Right kidney (tissue), 1 donor: ENCODE data around the gene DYRK2.

Experiments
- DNase-seq: peaks from one replicate; pipeline ENCODE4 v3.0.0-alpha.2; 2016

The DYRK2 gene

DNA sequence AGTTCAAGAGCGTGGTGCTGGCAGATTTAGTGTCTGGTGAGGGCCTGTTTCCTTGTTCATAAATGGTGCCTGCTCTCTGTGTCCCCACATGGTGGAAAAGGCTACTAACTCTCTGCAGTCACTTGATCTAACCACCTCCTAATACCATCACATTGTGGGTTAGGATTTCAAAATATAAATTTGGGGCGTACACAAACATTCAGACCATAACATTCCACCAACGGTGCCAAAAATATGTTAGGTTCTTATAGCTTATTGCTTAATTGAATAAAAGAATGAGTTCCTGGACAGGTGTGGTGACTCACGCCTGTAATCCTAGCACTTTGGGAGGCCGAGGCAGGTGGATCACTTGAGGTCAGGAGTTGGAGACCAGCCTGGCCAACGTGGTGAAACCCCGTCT lies 3.4 kb upstream of the DYRK2 start:
- DNase-seq: no peak

DNA sequence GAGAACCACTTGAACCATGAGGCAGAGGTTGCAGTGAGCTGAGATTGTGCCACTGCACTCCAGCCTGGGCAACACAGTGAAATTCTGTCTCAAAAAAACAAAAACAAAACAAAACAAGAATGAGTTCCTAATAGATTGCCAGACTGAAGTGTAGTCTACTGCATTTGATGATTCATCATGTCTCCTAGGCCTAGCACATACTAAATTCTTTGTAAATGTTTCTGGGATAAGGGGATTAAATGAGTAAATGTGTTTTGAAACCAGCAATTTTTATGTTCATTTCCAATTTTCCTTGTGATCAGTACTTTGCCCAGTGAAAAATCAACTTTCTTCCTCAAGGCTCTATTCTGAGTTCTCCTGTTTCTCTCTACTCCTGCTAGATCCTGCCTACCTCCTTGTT lies 2.9 kb upstream of the DYRK2 start:
- no peak for DNase-seq

DNA sequence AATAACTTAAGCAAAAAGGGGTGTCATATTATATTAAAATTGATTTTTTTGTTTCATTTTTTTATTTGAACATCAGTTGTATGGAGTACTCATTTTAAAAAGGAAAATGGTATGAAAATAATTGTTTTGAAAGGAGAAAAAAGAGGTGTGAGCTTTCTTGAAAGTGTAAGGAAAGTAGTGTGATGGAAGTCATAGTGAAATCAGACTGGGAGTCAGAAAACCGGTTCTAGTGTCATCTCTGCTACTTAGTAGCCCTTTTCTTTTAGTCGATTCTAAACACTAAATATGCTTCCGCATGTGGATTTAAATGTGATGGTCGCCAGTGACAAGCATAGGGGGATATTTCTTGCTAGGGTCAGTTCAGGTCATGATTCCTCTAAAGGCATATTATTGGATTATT lies 1.8 kb upstream of the DYRK2 start:
- no peak for DNase-seq

DNA sequence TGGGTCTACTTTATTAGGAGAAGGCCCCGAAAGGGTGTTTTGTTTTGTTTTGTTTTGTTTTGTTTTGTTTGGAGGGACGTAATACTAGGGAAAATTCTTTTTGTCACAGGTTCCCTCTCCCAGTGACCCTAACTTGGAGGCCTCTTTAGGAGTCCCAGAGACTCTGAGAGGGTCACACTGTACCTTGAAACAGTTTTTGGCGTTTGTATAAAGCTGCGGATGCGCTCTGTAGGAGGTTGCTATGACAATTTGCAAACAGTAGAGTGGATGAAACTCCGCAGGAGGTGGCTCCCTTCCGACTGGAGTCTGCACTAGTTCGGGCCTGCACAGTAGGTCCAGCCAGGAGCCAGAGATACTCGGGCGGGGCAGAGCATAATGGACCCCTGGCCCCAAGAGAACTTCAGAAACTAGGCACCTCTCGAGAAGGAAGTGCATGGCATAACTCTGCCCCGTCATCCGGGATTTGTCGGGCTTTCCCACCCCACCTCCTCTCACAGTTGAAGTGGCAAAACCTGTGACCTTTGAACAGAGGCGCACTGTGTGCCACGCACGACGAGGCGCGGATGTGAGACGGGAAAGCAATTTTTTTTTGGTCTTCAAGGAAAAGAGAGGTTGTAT lies 1.3 kb upstream of the DYRK2 start:
- DNase-seq: no peak

DNA sequence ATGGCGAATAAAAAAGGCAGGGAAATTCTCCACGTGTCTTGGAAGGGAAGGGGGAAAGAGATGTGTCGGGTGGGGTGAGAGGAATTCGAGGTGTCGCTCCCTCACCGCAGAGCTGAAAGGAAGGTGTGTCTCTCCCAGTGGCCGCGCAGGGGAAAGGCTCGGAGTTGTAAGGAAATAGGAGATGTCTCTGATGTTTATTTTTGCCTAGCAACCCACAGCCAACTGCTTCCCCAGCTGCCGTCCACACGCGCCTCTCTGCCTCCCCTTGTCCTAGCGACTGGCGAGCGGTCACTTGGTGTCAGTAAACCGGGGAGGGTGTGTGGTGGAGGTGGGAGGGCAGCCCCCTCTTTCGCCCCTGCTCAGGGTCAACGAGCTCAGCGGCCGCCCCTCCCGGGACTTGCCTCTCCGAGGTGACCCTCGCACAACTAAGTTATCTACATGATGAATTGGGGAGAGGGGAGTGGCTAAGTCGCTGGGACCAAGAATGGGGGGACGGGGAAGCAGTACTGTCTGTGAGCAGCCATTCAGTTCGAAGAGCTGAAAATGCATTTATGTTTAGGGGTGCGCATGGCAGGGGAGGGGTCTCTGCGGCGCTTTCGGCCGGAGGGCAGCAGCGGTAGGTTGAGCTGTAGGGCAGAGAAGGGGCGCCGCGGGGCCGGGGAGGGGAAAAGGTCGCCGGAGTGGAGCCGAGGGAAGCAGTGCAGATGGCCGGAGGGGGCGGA lies 585 bp upstream of the DYRK2 start:
- DNase-seq: peak; percentile 94

DNA sequence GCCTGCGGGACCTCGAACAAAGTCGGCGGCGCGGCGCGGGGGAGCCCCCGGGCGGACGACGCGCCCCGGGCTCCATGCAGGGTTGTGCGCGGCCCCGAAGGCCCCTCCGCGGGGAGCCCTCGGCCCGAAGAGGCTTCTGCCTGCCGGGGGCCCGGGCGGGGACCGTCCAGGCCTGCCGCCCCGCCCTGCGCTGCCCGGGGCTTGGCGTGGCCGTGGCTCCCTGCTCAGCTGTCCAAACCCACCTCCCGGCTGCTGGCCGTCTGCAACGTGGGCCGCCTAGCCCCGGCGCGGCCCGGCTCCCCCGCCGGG lies 670 bp downstream of the DYRK2 start:
- no peak for DNase-seq

DNA sequence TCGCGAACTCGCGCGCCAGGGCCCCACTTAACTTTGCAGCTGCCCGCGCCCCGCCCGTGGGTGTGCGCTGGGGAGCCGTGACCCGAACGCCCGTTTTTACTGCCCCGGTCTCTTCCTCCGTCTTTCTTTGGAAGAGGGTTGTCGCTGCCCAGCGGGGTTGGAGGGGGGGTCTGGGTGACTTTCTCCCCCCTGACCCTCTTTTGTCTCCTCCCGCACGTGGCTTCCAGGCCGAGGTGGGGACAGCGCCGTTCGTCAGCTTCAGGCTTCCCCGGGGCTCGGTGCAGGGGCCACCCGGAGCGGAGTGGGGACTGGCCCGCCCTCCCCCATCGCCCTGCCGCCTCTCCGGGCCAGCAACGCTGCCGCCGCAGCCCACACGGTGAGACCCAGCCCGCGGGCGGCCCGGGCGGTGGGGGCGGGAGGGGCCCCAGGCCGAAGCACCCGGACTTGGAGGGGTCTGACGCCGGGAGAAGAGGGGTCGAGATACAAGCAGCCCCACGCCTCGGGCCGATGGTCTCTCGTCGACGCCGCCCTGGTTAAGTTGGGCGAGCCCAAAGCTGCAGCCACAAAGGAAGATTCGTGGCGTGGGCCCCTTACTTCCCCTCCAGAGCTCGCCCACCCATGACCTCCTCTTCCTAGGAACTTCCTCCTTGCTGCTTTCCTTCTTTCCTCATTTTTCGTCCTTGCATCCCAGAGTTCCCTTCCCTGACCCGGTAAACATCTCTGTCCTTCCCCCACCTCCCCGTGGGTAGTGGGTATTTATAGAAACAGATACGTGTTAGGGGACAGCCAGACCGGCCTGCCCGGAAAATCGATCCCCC lies 1.2 kb downstream of the DYRK2 start:
- peak; percentile 77 for DNase-seq

DNA sequence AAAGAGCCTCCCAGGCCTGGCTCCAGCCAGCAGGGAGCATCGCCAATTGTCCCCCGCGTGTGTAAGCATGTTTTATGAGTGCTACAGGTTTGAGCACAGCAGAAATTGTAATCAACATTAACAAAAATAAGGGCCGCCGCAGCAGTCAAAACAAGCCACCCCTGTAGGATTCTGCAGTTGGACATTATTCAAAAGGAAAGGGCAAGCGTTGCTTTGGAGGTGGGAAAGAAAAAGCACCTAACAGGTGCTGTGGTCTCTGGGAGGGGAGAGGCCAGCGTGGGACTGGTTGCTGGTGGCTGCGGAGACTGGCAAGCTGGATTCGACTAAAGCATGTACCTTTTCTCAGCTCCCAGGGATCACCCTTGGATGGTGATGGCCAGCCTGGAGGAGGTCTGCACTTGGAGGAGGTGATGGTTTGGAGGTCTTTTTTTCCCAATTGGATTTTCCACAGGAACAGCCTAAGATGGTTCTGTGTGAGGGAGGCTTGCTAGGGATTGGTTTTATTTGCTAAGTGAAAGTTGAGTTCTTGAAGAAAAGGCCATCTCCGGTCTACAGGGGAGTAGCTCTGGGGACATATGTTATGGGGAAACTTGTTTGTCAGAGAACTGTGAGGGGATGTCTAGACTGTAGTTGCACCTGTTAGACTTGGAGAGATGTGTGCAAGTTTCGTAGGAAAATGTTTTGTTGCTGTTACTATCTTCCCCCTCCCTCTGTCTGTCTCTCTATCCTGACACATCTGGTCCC lies 2.0 kb downstream of the DYRK2 start:
- DNase-seq: peak; percentile 51

DNA sequence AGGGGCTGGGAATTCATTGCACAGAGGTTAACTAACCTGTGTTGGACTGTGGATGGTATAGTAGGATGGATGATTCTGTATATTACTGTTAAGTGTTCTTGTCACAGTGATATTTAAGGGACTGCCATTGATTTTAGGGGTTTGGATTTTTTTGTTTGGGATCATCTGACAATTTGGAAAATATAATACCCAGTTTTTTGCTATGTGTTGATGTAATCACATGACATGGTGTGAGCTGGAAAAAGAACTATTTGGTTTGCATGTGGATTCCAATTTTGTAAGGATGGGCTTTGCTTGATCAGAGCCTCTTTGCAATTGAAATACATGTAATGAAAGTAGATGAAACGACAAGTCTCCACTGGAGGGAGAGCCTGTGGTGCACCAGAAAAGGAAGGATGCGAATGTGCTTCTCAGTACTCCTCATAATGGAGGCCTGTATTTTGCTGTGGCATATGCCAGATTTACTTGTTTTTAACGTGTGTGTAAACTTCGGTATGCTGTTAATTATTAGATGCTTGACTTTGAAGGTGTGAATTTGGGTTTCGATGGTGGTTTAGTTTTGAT lies 2.7 kb downstream of the DYRK2 start:
- DNase-seq: no peak

DNA sequence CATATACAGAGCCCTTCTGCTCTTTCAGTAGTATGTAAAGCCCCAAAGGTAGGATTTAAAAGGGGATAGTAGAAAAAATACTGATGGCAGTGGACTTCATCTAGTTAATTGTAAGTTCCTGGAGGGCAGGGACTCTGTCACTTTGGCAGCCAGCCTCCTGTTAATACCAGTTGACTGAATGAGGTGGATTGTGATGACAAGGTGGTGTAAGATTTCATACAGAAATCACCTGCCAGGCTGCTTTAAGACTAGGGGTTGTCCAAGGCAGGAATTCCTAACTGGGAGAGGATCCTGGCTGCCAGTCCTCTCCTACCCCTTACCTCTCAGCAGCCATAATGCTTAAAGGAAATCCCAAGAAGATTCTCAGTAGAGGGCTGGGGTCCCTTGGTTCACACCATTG lies 7.3 kb downstream of the DYRK2 start:
- no peak for DNase-seq

DNA sequence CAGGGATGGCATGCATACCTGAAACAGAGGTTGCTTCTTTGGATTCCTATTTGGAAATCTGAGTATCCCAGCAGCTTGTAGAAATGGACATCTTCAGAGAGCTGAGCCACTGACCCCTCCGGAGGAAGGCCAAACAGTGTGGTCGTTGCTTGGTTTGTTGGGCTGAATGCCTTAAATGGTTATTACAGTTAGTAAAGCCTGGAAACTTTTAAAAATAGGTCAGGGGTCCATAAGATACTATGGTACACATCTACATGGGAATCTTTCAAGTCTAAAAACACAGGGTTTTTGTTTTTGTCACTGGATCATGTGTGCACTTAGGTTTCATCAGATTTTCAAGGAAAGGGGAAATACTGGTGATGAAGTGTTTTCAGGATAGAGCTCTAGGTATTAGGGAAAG lies 7.7 kb downstream of the DYRK2 start:
- no peak for DNase-seq

DNA sequence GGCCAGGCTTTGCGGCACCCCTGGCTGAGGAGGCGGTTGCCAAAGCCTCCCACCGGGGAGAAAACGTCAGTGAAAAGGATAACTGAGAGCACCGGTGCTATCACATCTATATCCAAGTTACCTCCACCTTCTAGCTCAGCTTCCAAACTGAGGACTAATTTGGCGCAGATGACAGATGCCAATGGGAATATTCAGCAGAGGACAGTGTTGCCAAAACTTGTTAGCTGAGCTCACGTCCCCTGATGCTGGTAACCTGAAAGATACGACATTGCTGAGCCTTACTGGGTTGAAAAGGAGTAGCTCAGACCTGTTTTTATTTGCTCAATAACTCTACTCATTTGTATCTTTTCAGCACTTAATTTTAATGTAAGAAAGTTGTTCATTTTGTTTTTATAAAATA lies 9.9 kb downstream of the DYRK2 start:
- no peak for DNase-seq

DNA sequence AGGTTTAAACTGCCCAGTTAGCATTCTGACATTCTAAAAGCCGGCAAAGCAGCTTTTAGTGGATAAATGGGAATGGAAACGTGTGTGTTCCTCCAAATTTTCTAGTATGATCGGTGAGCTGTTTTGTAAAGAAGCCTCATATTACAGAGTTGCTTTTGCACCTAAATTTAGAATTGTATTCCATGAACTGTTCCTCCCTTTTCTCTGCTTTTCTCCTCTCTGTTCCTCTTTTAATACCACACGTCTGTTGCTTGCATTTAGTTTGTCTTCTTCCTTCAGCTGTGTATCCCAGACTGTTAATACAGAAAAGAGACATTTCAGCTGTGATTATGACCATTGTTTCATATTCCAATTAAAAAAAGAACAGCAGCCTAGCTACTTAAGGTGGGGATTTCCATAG lies 10.7 kb downstream of the DYRK2 start:
- DNase-seq: no peak

DNA sequence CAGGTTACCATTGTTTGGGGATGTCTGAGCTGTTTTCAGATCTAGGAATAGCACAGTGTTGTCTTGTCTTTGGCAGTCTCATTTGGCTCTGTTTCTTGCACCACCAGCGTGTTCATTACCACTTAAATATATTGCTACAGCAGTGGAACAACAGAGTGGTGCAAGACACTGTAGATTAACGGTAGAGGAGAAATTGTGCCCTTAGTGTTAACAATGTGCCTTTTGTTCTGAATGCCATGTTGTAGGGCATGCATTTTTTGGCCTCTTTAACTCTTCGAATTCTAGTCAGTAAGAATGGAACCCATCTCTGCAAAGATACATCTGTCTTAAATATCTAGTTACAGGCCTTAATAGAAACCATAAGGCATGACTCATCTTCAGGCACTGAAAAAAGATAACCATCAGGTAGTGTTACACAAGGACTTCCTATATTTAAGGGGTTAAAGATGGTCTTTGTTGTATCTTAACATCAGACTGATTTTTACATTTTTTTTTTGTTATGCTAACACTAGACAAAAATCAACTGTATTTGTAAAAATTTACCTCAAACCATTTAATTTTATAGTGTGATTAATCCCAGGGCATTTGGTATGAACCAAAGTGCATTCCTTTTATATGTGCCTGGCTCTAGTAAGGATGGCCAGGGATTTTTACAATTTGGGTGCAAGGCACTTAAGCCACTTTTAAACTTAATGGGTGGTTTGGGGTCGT lies 12.9 kb downstream of the DYRK2 start:
- DNase-seq: no peak

DNA sequence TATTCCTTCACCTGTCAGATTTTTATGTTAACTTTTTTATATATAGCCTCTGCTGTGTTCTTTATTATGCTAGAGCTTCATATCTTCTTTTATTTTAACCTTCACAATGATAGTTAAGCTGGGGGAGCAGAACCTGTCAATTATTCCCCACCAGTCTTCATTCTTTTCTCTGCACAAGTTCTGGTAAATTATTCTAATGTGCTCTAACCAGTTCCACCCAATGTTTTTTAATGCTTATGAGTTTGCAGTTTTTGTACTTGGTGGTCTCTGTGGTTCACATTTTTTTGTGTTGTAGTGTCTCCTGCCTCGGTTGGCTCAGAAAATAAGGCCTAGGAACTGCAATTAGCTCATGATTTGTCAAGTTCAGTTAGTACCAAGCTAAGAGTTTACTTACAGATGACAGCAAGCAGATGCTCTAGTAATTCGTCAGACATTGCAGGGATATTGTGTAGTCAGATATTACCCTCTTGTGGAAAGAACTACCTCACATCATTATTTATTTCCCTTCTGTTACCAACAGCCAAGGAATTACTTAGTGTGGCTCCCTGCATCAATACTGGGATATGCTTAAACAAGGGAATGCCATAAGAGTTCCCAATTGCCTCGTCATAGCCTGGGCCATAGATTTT lies 14.5 kb downstream of the DYRK2 start:
- no peak for DNase-seq

DNA sequence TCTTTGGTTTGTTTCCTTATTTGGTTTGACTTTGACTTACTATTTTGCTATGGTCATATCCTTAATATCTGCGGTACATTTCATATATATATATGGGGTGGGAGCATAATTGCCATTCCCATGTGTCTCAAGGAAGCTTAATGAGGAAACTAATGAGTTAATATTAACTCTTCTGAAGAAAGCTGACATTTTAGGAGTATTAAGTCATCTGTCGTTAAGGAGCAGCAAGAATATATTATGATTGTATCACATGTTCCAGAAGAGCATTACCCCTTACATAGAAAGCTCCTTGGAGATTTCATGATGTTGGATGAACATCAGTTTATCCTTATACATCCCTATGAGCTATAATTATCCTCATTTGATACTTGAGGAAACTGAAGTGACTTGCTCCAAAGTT lies 15.6 kb downstream of the DYRK2 start:
- no peak for DNase-seq

DNA sequence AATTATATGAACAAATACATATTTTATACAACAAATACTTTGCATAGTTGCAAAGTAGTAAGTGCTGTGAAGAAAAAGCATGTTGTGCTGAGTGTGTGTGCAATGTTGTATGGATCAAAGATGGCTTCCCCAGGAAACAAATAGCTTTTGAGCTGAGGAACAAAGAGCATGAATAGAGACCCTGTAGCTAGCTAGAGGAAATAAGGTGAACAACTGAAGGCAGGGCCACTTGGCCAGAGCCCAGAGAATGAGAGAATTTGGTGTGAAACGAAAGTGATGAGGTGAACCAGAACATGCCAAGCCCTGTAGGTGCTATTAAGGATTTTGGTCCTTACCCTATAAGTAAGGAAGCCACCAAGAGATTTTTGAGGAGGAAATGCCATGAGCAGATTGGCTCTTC lies 17.1 kb downstream of the DYRK2 start:
- no peak for DNase-seq

DNA sequence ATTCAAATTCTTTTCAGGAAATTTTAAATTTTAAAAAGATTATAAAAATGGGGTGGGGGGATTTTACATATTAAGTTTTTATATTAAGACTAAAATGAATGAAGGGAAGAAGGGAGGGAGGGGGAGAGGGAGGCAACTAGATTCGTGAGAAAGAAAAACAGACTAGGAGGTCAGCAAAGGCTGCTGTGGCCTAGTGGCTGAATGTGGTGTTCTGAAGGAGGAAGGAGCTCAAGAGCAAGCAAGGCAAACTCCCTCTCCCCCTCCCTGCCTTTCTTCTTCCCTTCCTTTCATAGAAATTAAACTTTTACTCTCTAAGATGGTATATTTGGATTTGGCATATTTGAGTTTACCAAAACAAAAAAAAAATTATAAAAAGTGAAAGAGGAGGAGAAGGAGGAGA lies 18.1 kb downstream of the DYRK2 start:
- DNase-seq: no peak

DNA sequence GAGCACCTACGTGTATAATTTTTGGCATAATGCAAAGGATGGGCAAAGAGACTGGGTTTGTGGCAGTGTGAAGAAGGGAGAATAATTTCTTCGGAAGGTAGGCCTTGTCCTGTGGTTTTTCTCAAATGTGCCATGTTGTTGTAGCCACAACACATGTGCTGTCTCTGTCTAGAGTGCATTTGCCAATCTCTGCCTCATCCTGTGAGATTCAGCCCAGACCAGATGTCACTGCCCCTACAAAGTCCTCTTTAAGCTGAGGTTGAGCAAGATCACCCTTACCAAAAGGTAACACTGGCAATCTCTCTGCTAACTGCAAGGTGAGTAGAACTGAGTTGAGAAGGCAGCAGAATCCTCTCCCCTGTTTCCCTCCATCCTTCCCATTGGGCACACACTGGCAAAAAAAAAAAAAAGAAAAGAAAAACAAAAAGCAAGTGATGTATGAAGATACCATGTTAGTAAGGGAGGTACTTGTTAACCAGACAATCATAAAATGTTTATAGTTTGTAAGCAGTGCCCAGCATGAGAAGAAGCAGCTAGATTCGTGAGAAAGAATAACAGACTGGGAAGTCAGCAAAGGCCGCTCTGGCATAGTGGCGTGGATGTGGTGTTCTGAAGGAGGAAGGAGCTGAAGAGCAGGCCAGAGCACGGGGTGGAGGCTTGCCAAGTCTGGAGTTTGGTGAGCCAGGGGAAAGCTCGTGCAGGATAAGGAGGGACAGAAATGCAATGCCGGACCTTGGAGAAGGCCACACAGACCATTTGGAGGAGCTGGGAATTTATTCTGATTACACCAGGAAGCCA lies 18.9 kb downstream of the DYRK2 start:
- DNase-seq: no peak

DNA sequence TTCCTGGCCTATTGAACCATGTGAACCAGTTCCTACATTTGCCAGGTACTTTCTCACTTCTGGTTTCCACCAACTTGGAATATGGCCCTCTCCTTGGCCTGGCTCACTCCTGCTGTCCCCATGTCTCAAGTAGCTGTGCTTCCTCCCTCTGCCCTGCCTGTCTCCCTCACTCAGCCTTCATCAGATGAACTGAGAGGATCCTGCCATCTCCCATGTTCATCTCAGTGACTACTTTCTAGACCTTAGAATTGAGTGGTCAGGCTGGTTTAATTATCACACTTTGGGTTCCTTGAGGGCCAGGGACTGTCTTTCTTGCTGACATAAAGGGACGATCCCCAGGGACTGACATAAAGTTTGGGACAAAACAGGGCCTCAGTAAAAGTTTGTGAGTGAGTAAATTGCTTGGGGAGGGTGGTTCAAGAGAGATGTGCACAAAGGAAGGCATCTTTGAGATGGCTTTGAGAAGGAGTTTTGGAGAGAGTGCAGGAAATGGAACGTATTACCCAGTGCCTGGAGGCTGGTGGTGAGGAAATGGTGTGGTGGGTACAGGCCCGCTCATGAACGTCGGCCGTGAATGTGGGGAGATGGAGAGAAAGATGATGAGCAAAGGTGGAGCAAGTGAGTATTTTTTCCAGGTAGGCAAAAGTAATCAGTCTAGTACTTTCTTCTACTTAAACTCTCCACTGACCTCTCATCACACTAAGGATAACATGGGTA lies 20.8 kb downstream of the DYRK2 start:
- no peak for DNase-seq
